Neural progenitor cell (in vitro differentiated cells): ENCODE data around the gene STAT4. TPM values are rescaled to one million over a fixed set of nuclear protein-coding genes. Genes with fewer than 3 reads are reported as not detected.

ENCODE experiments used
- DNase-seq: peaks from one replicate; pipeline ENCODE4 v3.0.0-alpha.2; 2016; ENCODE audit warnings: low spot score
- H2AFZ ChIP-seq: fragments of 200-600 bp; sonication (generic); replicated peaks from 2 replicates; pipeline ENCODE4 v1.6.1; 2016; ENCODE audit warnings: antibody characterized with exemption
- H3F3A ChIP-seq: fragments of 200-600 bp; sonication (generic); 2 replicates; pipeline ENCODE4 v1.6.1; 2016; ENCODE audit warnings: antibody characterized with exemption, low read depth
- H3K27ac ChIP-seq: fragments of 200-600 bp; sonication (generic); 2 replicates; pipeline ENCODE4 v1.5.1; 2016; ENCODE audit warnings: mild to moderate bottlenecking
- H3K27me3 ChIP-seq: fragments of 200-600 bp; sonication (generic); 2 replicates; pipeline ENCODE4 v1.6.1; 2016; ENCODE audit warnings: mild to moderate bottlenecking, moderate library complexity
- H3K36me3 ChIP-seq: fragments of 200-600 bp; sonication (generic); 2 replicates; pipeline ENCODE4 v1.5.1; 2016
- H3K4me1 ChIP-seq: fragments of 200-600 bp; sonication (generic); 2 replicates; pipeline ENCODE4 v1.6.1; 2016; ENCODE audit warnings: mixed run types
- H3K4me2 ChIP-seq: fragments of 200-600 bp; sonication (generic); 2 replicates; pipeline ENCODE4 v1.6.1; 2016
- H3K4me3 ChIP-seq: fragments of 200-600 bp; sonication (generic); 2 replicates; pipeline ENCODE4 v1.5.1; 2016
- H3K79me2 ChIP-seq: fragments of 200-600 bp; sonication (generic); 2 replicates; pipeline ENCODE4 v1.6.1; 2016; ENCODE audit warnings: low read depth
- H3K9ac ChIP-seq: fragments of 200-600 bp; sonication (generic); 2 replicates; pipeline ENCODE4 v1.6.1; 2016
- H3K9me3 ChIP-seq: fragments of 200-600 bp; sonication (generic); 2 replicates; pipeline ENCODE4 v1.5.1; 2016; ENCODE audit warnings: low read depth
- H4K20me1 ChIP-seq: fragments of 200-600 bp; sonication (generic); 2 replicates; pipeline ENCODE4 v1.6.1; 2016; ENCODE audit warnings: low read depth
- H3K27ac Mint-ChIP-seq: 3 replicates; pipeline ENCODE4 v1.8.0; 2021; ENCODE audit warnings: mixed read lengths
- H3K27me3 Mint-ChIP-seq: 2 replicates; pipeline ENCODE4 v1.8.0; 2022; ENCODE audit warnings: low read depth, mild to moderate bottlenecking, inconsistent platforms, moderate library complexity, mixed read lengths; ENCODE audit not compliant: insufficient read depth
- H3K36me3 Mint-ChIP-seq: 3 replicates; pipeline ENCODE4 v1.8.0; 2021; ENCODE audit warnings: mixed read lengths
- H3K4me1 Mint-ChIP-seq: 3 replicates; pipeline ENCODE4 v1.8.0; 2021; ENCODE audit warnings: mixed read lengths
- H3K4me3 Mint-ChIP-seq: 3 replicates; pipeline ENCODE4 v1.8.0; 2021; ENCODE audit warnings: mild to moderate bottlenecking, moderate library complexity, mixed read lengths
- H3K9me3 Mint-ChIP-seq: 3 replicates; pipeline ENCODE4 v1.8.0; 2020; ENCODE audit warnings: mixed read lengths
- CTCF ChIP-seq: fragments of 200-600 bp; sonication (generic); IDR thresholded peaks from 2 replicates; pipeline ENCODE4 v1.5.1; 2017; ENCODE audit warnings: antibody characterized with exemption, mild to moderate bottlenecking
- EZH2 ChIP-seq: fragments of 200-600 bp; sonication (generic); IDR thresholded peaks from 2 replicates; pipeline ENCODE4 v1.6.1; 2017; ENCODE audit warnings: antibody characterized with exemption, mild to moderate bottlenecking, moderate library complexity
- EZH2phosphoT487 ChIP-seq: fragments of 200-600 bp; sonication (generic); IDR thresholded peaks from 2 replicates; pipeline ENCODE4 v1.6.1; 2017; ENCODE audit warnings: antibody characterized with exemption
- total RNA-seq: library from RNA; depleted of rRNA; stranded (reverse); fragments of >200 nt; gene quantifications from 2 replicates; pipeline ENCODE4 v1.2.3, GENCODE V29; 2015; ENCODE audit warnings: low replicate concordance

STAT4 gene
- total RNA-seq, 1 donor from 2014 or later = 0.32 TPM

- Histone ChIP-seq H4K20me1 (no peaks in the 10 kb centered on the region), H3K36me3 (no peaks in the 10 kb centered on the region), H3K4me3 (no peak overlapping the region), H3K9ac (no peak overlapping the region), H3K27ac (no peak overlapping the region), H3K4me1 (no peaks in the 10 kb centered on the region), H3K27me3 (no peaks in the 10 kb centered on the region), H3K4me2 (no peak overlapping the region), H3K79me2 (no peaks in the 10 kb centered on the region), H2AFZ (no peak overlapping the region), H3K9me3 (no peaks in the 10 kb centered on the region), H3F3A (no peaks in the 10 kb centered on the region)
- no peaks in the 10 kb centered on the region for H3K4me1 Mint-ChIP-seq
- H3K4me3 Mint-ChIP-seq = no peak overlapping the region
- no peaks in the 10 kb centered on the region for H3K36me3 Mint-ChIP-seq
- DNase-seq = no peak
- no peak for TF ChIP-seq EZH2phosphoT487
- no peak for TF ChIP-seq CTCF
- no peak for TF ChIP-seq EZH2
- H3K27me3 Mint-ChIP-seq = no peaks in the 10 kb centered on the region
- H3K27ac Mint-ChIP-seq = no peak overlapping the region
- H3K9me3 Mint-ChIP-seq = peaks cover 8% of the 10 kb centered on the region
Observed at GRCh38 chr2:191100216-191100615, 50.6 kb downstream of the STAT4 start.

- H3K27ac Mint-ChIP-seq = no peak overlapping the region
- H3K9me3 ChIP-seq = peaks cover 5% of the 10 kb centered on the region
Observed at GRCh38 chr2:191087311-191087710, 63.5 kb downstream of the STAT4 start.

GRCh38 chr2:191086706-191087105, 64.1 kb downstream of the STAT4 start:
- no peaks in the 10 kb centered on the region for H4K20me1 ChIP-seq
- Mint-ChIP-seq H3K9me3 (no peaks in the 10 kb centered on the region), H3K36me3 (no peaks in the 10 kb centered on the region), H3K4me3 (no peak overlapping the region), H3K4me1 (no peaks in the 10 kb centered on the region), H3K27me3 (no peaks in the 10 kb centered on the region), H3K27ac (no peak overlapping the region)
- H3K4me1 ChIP-seq = no peaks in the 10 kb centered on the region
- no peak for TF ChIP-seq EZH2
- no peak for TF ChIP-seq EZH2phosphoT487
- TF ChIP-seq CTCF = no peak
- peaks cover 5% of the 10 kb centered on the region for H3K9me3 ChIP-seq
- H3K36me3 ChIP-seq = no peaks in the 10 kb centered on the region
- no peak for DNase-seq
- no peaks in the 10 kb centered on the region for H3F3A ChIP-seq
- H3K79me2 ChIP-seq = no peaks in the 10 kb centered on the region
- no peaks in the 10 kb centered on the region for H3K27me3 ChIP-seq
- no peak overlapping the region for H3K4me2 ChIP-seq
- no peak overlapping the region for H3K4me3 ChIP-seq
- no peak overlapping the region for H3K9ac ChIP-seq
- no peak overlapping the region for H3K27ac ChIP-seq
- no peak overlapping the region for H2AFZ ChIP-seq

More at GRCh38 chr2:191087311-191087710, 63.5 kb downstream of the STAT4 start:
- Histone ChIP-seq H3K4me3 (no peak overlapping the region), H3K4me2 (no peak overlapping the region), H3K4me1 (no peaks in the 10 kb centered on the region), H4K20me1 (no peaks in the 10 kb centered on the region), H3F3A (no peaks in the 10 kb centered on the region), H3K9ac (no peak overlapping the region), H3K36me3 (no peaks in the 10 kb centered on the region), H3K27ac (no peak overlapping the region), H3K27me3 (no peaks in the 10 kb centered on the region), H3K79me2 (no peaks in the 10 kb centered on the region), H2AFZ (peak overlapping the region; percentile 14)
- TF ChIP-seq EZH2 = no peak
- no peak for TF ChIP-seq CTCF
- no peak for TF ChIP-seq EZH2phosphoT487
- no peaks in the 10 kb centered on the region for H3K9me3 Mint-ChIP-seq
- H3K4me3 Mint-ChIP-seq = no peak overlapping the region
- H3K27me3 Mint-ChIP-seq = no peaks in the 10 kb centered on the region
- no peak for DNase-seq
- no peaks in the 10 kb centered on the region for H3K4me1 Mint-ChIP-seq
- H3K36me3 Mint-ChIP-seq = no peaks in the 10 kb centered on the region
